Smooth muscle cell (in vitro differentiated cells): ENCODE results near the gene PDGFRB. TPM values are rescaled to one million over a fixed set of nuclear protein-coding genes. Genes with fewer than 3 reads are reported as not detected.

Experiments used
- DNase-seq: peaks from one replicate; lab custom pipeline; 2025; ENCODE audit not compliant: unreplicated experiment; lab: John Stamatoyannopoulos, UW
- H2AFZ ChIP-seq: fragments of 200-600 bp; sonication (generic); 2 replicates; pipeline ENCODE4 v1.6.0; 2016; ENCODE audit warnings: antibody characterized with exemption, low read depth, mild to moderate bottlenecking
- H3F3A ChIP-seq: fragments of 200-600 bp; sonication (generic); 2 replicates; pipeline ENCODE4 v1.6.0; 2017; ENCODE audit warnings: antibody characterized with exemption, low read depth
- H3K27ac ChIP-seq: fragments of 200-600 bp; sonication (generic); 2 replicates; pipeline ENCODE4 v1.5.1; 2016; ENCODE audit warnings: low read depth, mild to moderate bottlenecking
- H3K27me3 ChIP-seq: fragments of 200-600 bp; sonication (generic); 2 replicates; pipeline ENCODE4 v1.6.1; 2016; ENCODE audit warnings: low read depth, mild to moderate bottlenecking
- H3K36me3 ChIP-seq: fragments of 200-600 bp; sonication (generic); 2 replicates; pipeline ENCODE4 v1.5.1; 2016; ENCODE audit warnings: low read depth
- H3K4me1 ChIP-seq: fragments of 200-600 bp; sonication (generic); 2 replicates; pipeline ENCODE4 v1.5.1; 2016; ENCODE audit warnings: low read depth
- H3K4me2 ChIP-seq: fragments of 200-600 bp; sonication (generic); 2 replicates; pipeline ENCODE4 v1.6.0; 2016; ENCODE audit warnings: mild to moderate bottlenecking
- H3K4me3 ChIP-seq: fragments of 200-600 bp; sonication (generic); 2 replicates; pipeline ENCODE4 v1.5.1; 2016; ENCODE audit warnings: mild to moderate bottlenecking
- H3K79me2 ChIP-seq: fragments of 200-600 bp; sonication (generic); 2 replicates; pipeline ENCODE4 v1.6.0; 2016; ENCODE audit warnings: low read depth, mild to moderate bottlenecking
- H3K9ac ChIP-seq: fragments of 200-600 bp; sonication (generic); 2 replicates; pipeline ENCODE4 v1.6.0; 2016; ENCODE audit warnings: low read depth
- H3K9me3 ChIP-seq: fragments of 200-600 bp; sonication (generic); replicated peaks from 2 replicates; pipeline ENCODE4 v1.5.1; 2016; ENCODE audit warnings: low read depth
- H4K20me1 ChIP-seq: fragments of 200-600 bp; sonication (generic); 2 replicates; pipeline ENCODE4 v1.6.0; 2016; ENCODE audit warnings: low read depth
- CTCF ChIP-seq: fragments of 200-600 bp; sonication (generic); IDR thresholded peaks from 2 replicates; pipeline ENCODE4 v1.5.1; 2017; ENCODE audit warnings: borderline replicate concordance, mild to moderate bottlenecking, antibody characterized with exemption; ENCODE audit not compliant: insufficient read depth, poor library complexity, severe bottlenecking
- WGBS: methylation state at CpG from one replicate; pipeline ENCODE4 v1.1.7; 2016; ENCODE audit warnings: low lambda C conversion rate; 5-methylcytosine and 5-hydroxymethylcytosine counted together
- polyA plus RNA-seq: library from polyadenylated mRNA; unstranded; fragments of >200 nt; fragmentation: Nextera tagmentation; extraction: Ambion mirVana; gene quantifications from 2 replicates; pipeline ENCODE4 v1.2.1, GENCODE V29; 2016
- total RNA-seq: library from RNA; depleted of rRNA; stranded (reverse); fragments of >200 nt; gene quantifications from 2 replicates; pipeline ENCODE4 v1.2.3, GENCODE V29; 2014

PDGFRB gene
- total and polyA plus RNA-seq, 2 experiments from 2014 or later: 370 to 522 TPM

GRCh38 chr5:150175076-150175475 is 19.4 kb upstream of the PDGFRB start:
- no peak overlapping the region for H3K4me3 ChIP-seq
- H2AFZ ChIP-seq: no peak overlapping the region
- no peaks in the 10 kb centered on the region for H3K4me1 ChIP-seq
- H3K27me3 ChIP-seq: no peaks in the 10 kb centered on the region
- H3K79me2 ChIP-seq: no peaks in the 10 kb centered on the region
- H3K27ac ChIP-seq: no peak overlapping the region
- TF ChIP-seq CTCF: no peak
- H3K9ac ChIP-seq: no peak overlapping the region
- WGBS: 85% methylated on average over 1 of the region's 1 CpG
- no peaks in the 10 kb centered on the region for H4K20me1 ChIP-seq
- no peaks in the 10 kb centered on the region for H3F3A ChIP-seq
- no peaks in the 10 kb centered on the region for H3K9me3 ChIP-seq
- H3K36me3 ChIP-seq: no peaks in the 10 kb centered on the region
- no peak overlapping the region for H3K4me2 ChIP-seq
- no peak for DNase-seq

DNA sequence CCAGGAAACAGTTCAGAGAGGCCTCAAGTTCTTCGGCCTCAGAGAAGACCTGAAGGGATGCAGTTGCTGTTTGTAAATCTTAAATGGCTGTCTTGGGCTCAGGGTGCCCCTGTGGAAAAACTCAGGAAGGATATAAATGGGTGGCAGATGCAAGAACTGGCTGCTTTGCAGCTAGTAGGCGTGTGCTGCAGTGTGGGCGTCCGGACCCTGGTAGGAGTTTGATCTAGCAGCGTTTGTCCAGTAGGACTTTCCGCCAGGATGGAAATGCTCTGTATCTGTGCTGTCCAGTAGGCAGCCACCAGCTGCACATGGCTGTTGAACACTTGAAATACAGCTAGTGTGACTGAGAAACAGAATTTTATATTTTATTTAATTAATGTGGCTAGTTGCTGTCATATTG is 18.6 kb upstream of the PDGFRB start:
- Histone ChIP-seq H3K27me3 (peaks cover 7% of the 10 kb centered on the region), H3K9me3 (no peaks in the 10 kb centered on the region), H3K4me2 (no peak overlapping the region), H3F3A (no peaks in the 10 kb centered on the region), H3K36me3 (no peaks in the 10 kb centered on the region), H4K20me1 (no peaks in the 10 kb centered on the region), H3K4me3 (no peak overlapping the region), H3K9ac (no peak overlapping the region), H3K27ac (no peak overlapping the region), H2AFZ (no peak overlapping the region), H3K79me2 (no peaks in the 10 kb centered on the region), H3K4me1 (no peaks in the 10 kb centered on the region)
- WGBS: 83% methylated on average over 6 of the region's 6 CpGs
- DNase-seq: no peak
- TF ChIP-seq CTCF: no peak

- H3K4me2 ChIP-seq: no peak overlapping the region
- H2AFZ ChIP-seq: no peak overlapping the region
- no peaks in the 10 kb centered on the region for H3K9me3 ChIP-seq
- H3K4me3 ChIP-seq: no peak overlapping the region
- 86% methylated on average over 3 of the region's 3 CpGs for WGBS
- no peak overlapping the region for H3K9ac ChIP-seq
- no peak for DNase-seq
- no peaks in the 10 kb centered on the region for H3K36me3 ChIP-seq
- TF ChIP-seq CTCF: no peak
- no peaks in the 10 kb centered on the region for H3K79me2 ChIP-seq
- H4K20me1 ChIP-seq: no peaks in the 10 kb centered on the region
- H3K27ac ChIP-seq: no peak overlapping the region
- H3K4me1 ChIP-seq: no peaks in the 10 kb centered on the region
- no peaks in the 10 kb centered on the region for H3F3A ChIP-seq
- peaks cover 9% of the 10 kb centered on the region for H3K27me3 ChIP-seq
Observed at GRCh38 chr5:150173161-150173560, 17.5 kb upstream of the PDGFRB start.

DNA sequence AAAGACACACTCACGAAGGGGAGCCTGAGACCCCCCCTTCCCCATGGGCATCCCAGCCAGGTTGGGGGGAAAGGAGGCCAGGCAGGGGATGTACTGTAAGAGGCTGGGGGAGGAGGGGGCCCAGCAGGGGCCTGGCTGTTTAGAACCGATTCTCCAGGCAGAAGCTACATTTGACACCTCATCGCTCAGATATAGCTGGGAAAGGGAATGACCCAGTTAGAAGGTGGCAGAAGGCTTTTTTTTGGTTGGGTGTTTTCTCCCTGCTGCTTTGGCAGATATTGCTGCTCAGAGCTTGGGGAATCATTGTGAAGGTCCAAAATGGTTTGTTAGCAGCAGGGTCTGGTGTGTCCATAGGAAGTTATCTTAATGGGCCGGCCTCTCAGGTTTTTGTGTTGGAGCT is 16.9 kb upstream of the PDGFRB start:
- Histone ChIP-seq H3K9me3 (no peaks in the 10 kb centered on the region), H3F3A (no peaks in the 10 kb centered on the region), H3K4me3 (no peak overlapping the region), H4K20me1 (no peaks in the 10 kb centered on the region), H3K27ac (no peak overlapping the region), H2AFZ (no peak overlapping the region), H3K4me2 (no peak overlapping the region), H3K27me3 (peaks cover 12% of the 10 kb centered on the region), H3K79me2 (no peaks in the 10 kb centered on the region), H3K4me1 (peaks cover under 1% of the 10 kb centered on the region), H3K9ac (no peak overlapping the region), H3K36me3 (no peaks in the 10 kb centered on the region)
- WGBS: 74% methylated on average over 4 of the region's 4 CpGs
- no peak for TF ChIP-seq CTCF
- no peak for DNase-seq
